ENCODE data around the gene LIPG.

- TF ChIP-seq POLR2A (IDR thresholded peaks at IDR 0.05; ENCODE audit: low read depth, low read length) (no peak), POLR2AphosphoS5 (IDR thresholded peaks at IDR 0.05; ENCODE audit: low read depth, low read length) (no peak), TAF1 (IDR thresholded peaks at IDR 0.05; ENCODE audit: low read depth, low read length) (no peak), PAX5 (IDR thresholded peaks at IDR 0.05; ENCODE audit: insufficient read depth, low read length, severe bottlenecking) (no peak)
Measured at GRCh38 chr18:49611316-49611715, 49.5 kb downstream of the LIPG start.

Measured in GM12891 (cell line).